GM23338 (cell line): ENCODE results near the gene KRT8. TPM values are rescaled to one million over a fixed set of nuclear protein-coding genes. Genes with fewer than 3 reads are reported as not detected.

Experiments
- ATAC-seq: fragments of 200-7000 bp; cut with Tn5 transposase; 3 replicates; pipeline ENCODE4 v1.9.1; 2020
- DNase-seq: peaks from one replicate; pipeline ENCODE4 v3.0.0-alpha.2; 2015; ENCODE audit warnings: low spot score
- H2AFZ ChIP-seq: fragments of 200-600 bp; sonication (generic); 2 replicates; pipeline ENCODE4 v1.8.0; 2016; ENCODE audit warnings: antibody characterized with exemption, mild to moderate bottlenecking, moderate library complexity
- H3F3A ChIP-seq: fragments of 200-600 bp; sonication (generic); replicated peaks from 2 replicates; pipeline ENCODE4 v1.8.0; 2017; ENCODE audit warnings: antibody characterized with exemption, mixed run types, low read depth
- H3K27ac ChIP-seq: fragments of 200-600 bp; sonication (generic); 2 replicates; pipeline ENCODE4 v1.6.1; 2016; ENCODE audit warnings: low read depth
- H3K27me3 ChIP-seq: fragments of 200-600 bp; sonication (generic); 2 replicates; pipeline ENCODE4 v1.8.0; 2016; ENCODE audit warnings: mild to moderate bottlenecking, mixed run types, moderate library complexity; ENCODE audit not compliant: insufficient read depth
- H3K36me3 ChIP-seq: fragments of 200-600 bp; sonication (generic); 2 replicates; pipeline ENCODE4 v1.8.0; 2016; ENCODE audit warnings: mild to moderate bottlenecking; ENCODE audit not compliant: insufficient read depth
- H3K4me1 ChIP-seq: fragments of 200-600 bp; sonication (generic); 2 replicates; pipeline ENCODE4 v1.8.0; 2016; ENCODE audit warnings: mild to moderate bottlenecking, moderate library complexity; ENCODE audit not compliant: insufficient read depth
- H3K4me2 ChIP-seq: fragments of 200-600 bp; sonication (generic); 2 replicates; pipeline ENCODE4 v1.7.1; 2017; ENCODE audit warnings: mixed run types
- H3K4me3 ChIP-seq: fragments of 200-600 bp; sonication (generic); 2 replicates; pipeline ENCODE4 v1.6.1; 2016; ENCODE audit warnings: mixed run types
- H3K79me2 ChIP-seq: fragments of 200-600 bp; sonication (generic); replicated peaks from 2 replicates; pipeline ENCODE4 v1.8.0; 2017; ENCODE audit warnings: mild to moderate bottlenecking; ENCODE audit not compliant: insufficient read depth
- H3K9me2 ChIP-seq: fragments of 200-600 bp; sonication (generic); 2 replicates; pipeline ENCODE4 v1.8.0; 2017; ENCODE audit not compliant: insufficient read depth
- H4K20me1 ChIP-seq: fragments of 200-600 bp; sonication (generic); replicated peaks from 2 replicates; pipeline ENCODE4 v1.8.0; 2017; ENCODE audit warnings: mild to moderate bottlenecking; ENCODE audit not compliant: insufficient read depth
- H3K27ac Mint-ChIP-seq: 2 replicates; pipeline ENCODE4 v1.8.0; 2020; ENCODE audit warnings: inconsistent platforms, mild to moderate bottlenecking, moderate library complexity, mixed read lengths
- H3K27me3 Mint-ChIP-seq: 3 replicates; pipeline ENCODE4 v1.8.0; 2022; ENCODE audit warnings: low read depth, mild to moderate bottlenecking, moderate library complexity, mixed read lengths, inconsistent platforms; ENCODE audit not compliant: insufficient read depth, poor library complexity
- H3K36me3 Mint-ChIP-seq: 3 replicates; pipeline ENCODE4 v1.8.0; 2021; ENCODE audit warnings: low read depth, mild to moderate bottlenecking, inconsistent platforms, moderate library complexity, mixed read lengths
- H3K4me1 Mint-ChIP-seq: 3 replicates; pipeline ENCODE4 v1.8.0; 2020; ENCODE audit warnings: mild to moderate bottlenecking, inconsistent platforms, mixed read lengths
- H3K4me3 Mint-ChIP-seq: 3 replicates; pipeline ENCODE4 v1.8.0; 2021; ENCODE audit warnings: moderate library complexity, mild to moderate bottlenecking, inconsistent platforms, mixed read lengths
- H3K9me3 Mint-ChIP-seq: 3 replicates; pipeline ENCODE4 v1.8.0; 2020; ENCODE audit warnings: moderate library complexity, mild to moderate bottlenecking, inconsistent platforms, mixed read lengths
- CREB1 ChIP-seq: fragments of 250-450 bp; sonication (Bioruptor Pico); IDR thresholded peaks from 2 replicates; pipeline ENCODE4 v1.5.0; 2020; ENCODE audit warnings: low read depth, mild to moderate bottlenecking, moderate library complexity
- CTCF ChIP-seq, 2 experiments: fragments of 200-600 bp in 1 of 2; sonication (generic) in 1 of 2; conservative IDR thresholded peaks; 2 replicates each; pipeline versions ENCODE4 v1.5.1 to v1.6.1; 2016 to 2017; ENCODE audit warnings: antibody characterized with exemption in 2 of 2, low read depth in 2 of 2, mild to moderate bottlenecking in 2 of 2, moderate library complexity in 1 of 2
- EZH2 ChIP-seq: fragments of 200-600 bp; sonication (generic); IDR thresholded peaks from one replicate; pipeline ENCODE4 v1.8.0; 2017; ENCODE audit warnings: antibody characterized with exemption, mild to moderate bottlenecking, low read depth; ENCODE audit not compliant: unreplicated experiment
- EZH2phosphoT487 ChIP-seq: fragments of 200-600 bp; sonication (generic); IDR thresholded peaks from one replicate; pipeline ENCODE4 v1.8.1; 2018; ENCODE audit warnings: antibody characterized with exemption; ENCODE audit not compliant: unreplicated experiment
- NANOG ChIP-seq: IDR thresholded peaks from 2 replicates; pipeline ENCODE4 v1.6.1; 2016; ENCODE audit warnings: antibody characterized with exemption, borderline replicate concordance
- POLR2AphosphoS5 ChIP-seq: IDR thresholded peaks from 2 replicates; pipeline ENCODE4 v1.6.1; 2016; ENCODE audit warnings: antibody characterized with exemption, low read depth
- REST ChIP-seq: IDR thresholded peaks from one replicate; pipeline ENCODE4 v1.6.1; 2018; ENCODE audit warnings: antibody characterized with exemption; ENCODE audit not compliant: unreplicated experiment
- STAT1 ChIP-seq: IDR thresholded peaks from one replicate; pipeline ENCODE4 v1.6.1; 2016; ENCODE audit warnings: antibody characterized with exemption; ENCODE audit not compliant: unreplicated experiment
- ZNF114 ChIP-seq: fragments of 250-450 bp; sonication (Bioruptor Pico); IDR thresholded peaks from 2 replicates; pipeline ENCODE4 v1.5.0; 2020; ENCODE audit warnings: mild to moderate bottlenecking, moderate library complexity
- ZNF331 ChIP-seq: fragments of 250-450 bp; sonication (Bioruptor Pico); IDR thresholded peaks from 2 replicates; pipeline ENCODE4 v1.5.0; 2020; ENCODE audit warnings: low read depth, mild to moderate bottlenecking, moderate library complexity
- ZNF462 ChIP-seq: fragments of 250-450 bp; sonication (Bioruptor Pico); IDR thresholded peaks from 2 replicates; pipeline ENCODE4 v1.5.0; 2020; ENCODE audit warnings: mild to moderate bottlenecking, moderate library complexity
- polyA plus RNA-seq: library from polyadenylated mRNA; unstranded; fragments of >200 nt; fragmentation: Nextera tagmentation; extraction: Ambion mirVana; gene quantifications from 2 replicates; pipeline ENCODE4 v1.2.1, GENCODE V29; 2016
- total RNA-seq: library from RNA; depleted of rRNA; stranded (reverse); fragments of >200 nt; shearing (Covaris generic); gene quantifications from 2 replicates; pipeline ENCODE4 v1.2.3, GENCODE V29; 2014
- TF ChIP-seq, protein P1 (sequence below): IDR thresholded peaks from 2 replicates; pipeline ENCODE4 v1.6.1; 2016; ENCODE audit warnings: antibody characterized with exemption

Gene KRT8
- total and polyA plus RNA-seq, 2 experiments from 2014 or later = 250 to 322 TPM

- ATAC-seq = no peak; the same call in 1 of the 3 replicates
Measured at GRCh38 chr12:52920937-52921336, 16.1 kb upstream of the KRT8 start.

More at GRCh38 chr12:52920937-52921336, 16.1 kb upstream of the KRT8 start:
- Histone ChIP-seq H2AFZ (no peak overlapping the region), H4K20me1 (no peaks in the 10 kb centered on the region), H3F3A (no peaks in the 10 kb centered on the region), H3K9me2 (no peaks in the 10 kb centered on the region), H3K4me2 (no peak overlapping the region), H3K4me1 (peaks cover 14% of the 10 kb centered on the region), H3K79me2 (no peaks in the 10 kb centered on the region), H3K27ac (no peak overlapping the region), H3K36me3 (no peaks in the 10 kb centered on the region), H3K4me3 (no peak overlapping the region), H3K27me3 (no peaks in the 10 kb centered on the region)
- Mint-ChIP-seq H3K4me3 (no peak overlapping the region), H3K27ac (no peak overlapping the region), H3K9me3 (no peaks in the 10 kb centered on the region), H3K4me1 (peaks cover 19% of the 10 kb centered on the region), H3K36me3 (no peaks in the 10 kb centered on the region), H3K27me3 (no peaks in the 10 kb centered on the region)
- DNase-seq = peak; percentile 37
- no peak for TF ChIP-seq ZNF462 (CRISPR knock-in tag)
- no peak for TF ChIP-seq NANOG
- TF ChIP-seq ZNF331 (CRISPR knock-in tag) = no peak
- TF ChIP-seq STAT1 = no peak
- no peak for TF ChIP-seq REST
- no peak for TF ChIP-seq EZH2phosphoT487
- TF ChIP-seq, protein P1, sequence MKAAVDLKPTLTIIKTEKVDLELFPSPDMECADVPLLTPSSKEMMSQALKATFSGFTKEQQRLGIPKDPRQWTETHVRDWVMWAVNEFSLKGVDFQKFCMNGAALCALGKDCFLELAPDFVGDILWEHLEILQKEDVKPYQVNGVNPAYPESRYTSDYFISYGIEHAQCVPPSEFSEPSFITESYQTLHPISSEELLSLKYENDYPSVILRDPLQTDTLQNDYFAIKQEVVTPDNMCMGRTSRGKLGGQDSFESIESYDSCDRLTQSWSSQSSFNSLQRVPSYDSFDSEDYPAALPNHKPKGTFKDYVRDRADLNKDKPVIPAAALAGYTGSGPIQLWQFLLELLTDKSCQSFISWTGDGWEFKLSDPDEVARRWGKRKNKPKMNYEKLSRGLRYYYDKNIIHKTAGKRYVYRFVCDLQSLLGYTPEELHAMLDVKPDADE = no peak
- TF ChIP-seq CREB1 (CRISPR knock-in tag) = no peak
- TF ChIP-seq EZH2 = no peak
- TF ChIP-seq ZNF114 (CRISPR knock-in tag) = no peak
- no peak for TF ChIP-seq POLR2AphosphoS5
- TF ChIP-seq CTCF (conservative IDR thresholded peaks at IDR 0.05; ENCODE audit: low read depth in 2 of 2) = no peak
